Panc1 (cell line): ENCODE measurements around the gene PDE6A. TPM values are rescaled to one million over a fixed set of nuclear protein-coding genes. Genes with fewer than 3 reads are reported as not detected.

Source experiments
- ATAC-seq: fragments of 200-7000 bp; cut with Tn5 transposase; 2 replicates; pipeline ENCODE4 v1.9.1; 2020; ENCODE audit warnings: mild to moderate bottlenecking, moderate library complexity
- BruUV-seq: library from RNA; stranded (reverse); fragments of 400-500 nt; replicated peaks from 2 replicates; lab custom pipeline; 2021; lab: Mats Ljungman, UMichigan
- CTCF ChIA-PET: fragments of 300-600 bp; sonication (Branson Sonifier 250); formaldehyde crosslinking; loops from one replicate; lab custom pipeline; 2022; ENCODE audit warnings: antibody characterized with exemption; lab: Charles Lee
- POLR2A ChIA-PET: fragments of 300-600 bp; sonication (Branson Sonifier 250); formaldehyde crosslinking; loops from one replicate; lab custom pipeline; 2022; ENCODE audit warnings: antibody characterized with exemption; lab: Charles Lee
- DNase-seq: peaks from one replicate; pipeline ENCODE4 v3.0.0-alpha.2; 2010; ENCODE audit warnings: low read depth, low spot score
- H3K27ac ChIP-seq: 2 replicates; pipeline ENCODE4 v1.5.1; 2011; ENCODE audit warnings: mild to moderate bottlenecking, low read length, inconsistent platforms
- H3K27me3 ChIP-seq: fragments of 200-500 bp; sonication (Bioruptor generic); 2 replicates; pipeline ENCODE4 v1.6.0; 2014; ENCODE audit warnings: low read length, inconsistent platforms; ENCODE audit not compliant: control insufficient read depth, insufficient read depth
- H3K36me3 ChIP-seq: fragments of 200-500 bp; sonication (Bioruptor generic); 2 replicates; pipeline ENCODE4 v1.5.1; 2014; ENCODE audit warnings: inconsistent platforms, mild to moderate bottlenecking, low read length, moderate library complexity; ENCODE audit not compliant: control insufficient read depth, insufficient read depth
- H3K4me1 ChIP-seq: 2 replicates; pipeline ENCODE4 v1.5.1; 2011; ENCODE audit warnings: inconsistent platforms, mild to moderate bottlenecking, low read length, moderate library complexity; ENCODE audit not compliant: control insufficient read depth, insufficient read depth
- H3K4me3 ChIP-seq, 2 experiments: 2 replicates each; pipeline ENCODE4 v1.5.1; 2011 to 2012; ENCODE audit warnings: low read depth in 2 of 2, low read length in 2 of 2, mild to moderate bottlenecking in 2 of 2, inconsistent platforms in 1 of 2, moderate library complexity in 1 of 2
- H3K9me3 ChIP-seq: fragments of 200-500 bp; sonication (Bioruptor generic); 2 replicates; pipeline ENCODE4 v1.5.1; 2014; ENCODE audit warnings: low read depth, mild to moderate bottlenecking, inconsistent platforms, low read length, moderate library complexity; ENCODE audit not compliant: control insufficient read depth, insufficient read depth
- CTCF ChIP-seq: fragments of 450-650 bp; IDR thresholded peaks from 2 replicates; pipeline ENCODE4 v1.5.1; 2017; ENCODE audit warnings: mild to moderate bottlenecking
- POLR2AphosphoS5 ChIP-seq: IDR thresholded peaks from 2 replicates; pipeline ENCODE4 v1.6.1; 2012; ENCODE audit warnings: mild to moderate bottlenecking, low read depth, low read length, moderate library complexity
- REST ChIP-seq, 2 experiments: IDR thresholded peaks; 2 replicates each; pipeline ENCODE4 v1.6.1; 2011 to 2012; ENCODE audit warnings: low read depth in 2 of 2, control low read depth in 1 of 2, low read length in 1 of 2, mild to moderate bottlenecking in 1 of 2, moderate library complexity in 1 of 2; ENCODE audit not compliant: insufficient read depth in 1 of 2
- SIN3A ChIP-seq: IDR thresholded peaks from 2 replicates; pipeline ENCODE4 v1.6.1; 2012; ENCODE audit warnings: low read depth, mild to moderate bottlenecking, low read length, moderate library complexity, borderline replicate concordance; ENCODE audit not compliant: insufficient read depth
- TCF7L2 ChIP-seq: IDR thresholded peaks from 2 replicates; pipeline ENCODE4 v1.6.1; 2011; ENCODE audit warnings: mild to moderate bottlenecking, low read depth, low read length, inconsistent platforms
- in situ Hi-C: cut with HindIII; loops from 2 replicates; pipeline ENCODE4 v1.10.0; 2016; ENCODE audit warnings: low sequenced_read_pairs, low pct_unique_long_range_greater_than_20kb
- intact Hi-C: fragments of 100-400 bp; cut with micrococcal nuclease; formaldehyde crosslinking; loops from one replicate; pipeline ENCODE4 v1.10.0; 2022; ENCODE audit not compliant: unreplicated experiment
- total RNA-seq: library from RNA; stranded (reverse); gene quantifications from one replicate; pipeline ENCODE4 v1.2.1, GENCODE V29; 2021; ENCODE audit not compliant: unreplicated experiment

The PDE6A gene
- total RNA-seq, 1 experiment from 2014 or later = 0.33 TPM

- BruUV-seq = no TSS peak
- ATAC-seq (no peak), DNase-seq (no peak)
- TF ChIP-seq CTCF (no peak), POLR2AphosphoS5 (no peak), SIN3A (no peak), TCF7L2 (no peak), REST (IDR thresholded peaks at IDR 0.05; ENCODE audit: insufficient read depth in 1 of 2, low read depth in 2 of 2, low read length in 1 of 2) (no peak)
- 0 out of 2 replicates have a peak, but pooled peaks cover 4% of the 10 kb centered on the region for H3K4me1 ChIP-seq
- H3K27ac ChIP-seq = no peak overlapping the region
- no peak overlapping the region for H3K4me3 ChIP-seq
- in situ Hi-C loops = no loop called here
- ChIA-PET POLR2A (no interaction called here), CTCF (interaction anchor here (0.6 to 0.7 kb wide), 2 partner anchors 15 to 25 kb away, joined by 3 to 8 read pairs; no protein-coding TSS in a partner anchor)
- no peaks in the 10 kb centered on the region for H3K27me3 ChIP-seq
- no peaks in the 10 kb centered on the region for H3K9me3 ChIP-seq
- H3K36me3 ChIP-seq = no peaks in the 10 kb centered on the region
- intact Hi-C loops = no loop called here
Measured at GRCh38 chr5:149870697-149871096, 73.9 kb downstream of the PDE6A start.

- intact Hi-C loops (no loop called here), in situ Hi-C loops (no loop called here)
- Histone ChIP-seq H3K9me3 (no peaks in the 10 kb centered on the region), H3K27ac (no peak overlapping the region), H3K36me3 (no peaks in the 10 kb centered on the region), H3K4me3 (no peak overlapping the region), H3K4me1 (0 out of 2 replicates have a peak, but pooled peaks cover 4% of the 10 kb centered on the region), H3K27me3 (no peaks in the 10 kb centered on the region)
- ChIA-PET CTCF (interaction anchor here (0.6 kb wide), 1 partner anchor 15 kb away, joined by 3 read pairs; no protein-coding TSS in a partner anchor), POLR2A (interaction anchor here (0.6 kb wide), 1 partner anchor 10 kb away, joined by 4 read pairs; no protein-coding TSS in a partner anchor)
- ATAC-seq = no peak
- no TSS peak for BruUV-seq
- no peak for TF ChIP-seq SIN3A
- no peak for TF ChIP-seq TCF7L2
- no peak for TF ChIP-seq POLR2AphosphoS5
- TF ChIP-seq CTCF = no peak
- no peak for TF ChIP-seq REST (IDR thresholded peaks at IDR 0.05; ENCODE audit: insufficient read depth in 1 of 2, low read depth in 2 of 2, low read length in 1 of 2)
- DNase-seq = no peak
Measured at GRCh38 chr5:149870232-149870631, 74.4 kb downstream of the PDE6A start.
